ENCODE results near the gene CFAP20DC.

DNA sequence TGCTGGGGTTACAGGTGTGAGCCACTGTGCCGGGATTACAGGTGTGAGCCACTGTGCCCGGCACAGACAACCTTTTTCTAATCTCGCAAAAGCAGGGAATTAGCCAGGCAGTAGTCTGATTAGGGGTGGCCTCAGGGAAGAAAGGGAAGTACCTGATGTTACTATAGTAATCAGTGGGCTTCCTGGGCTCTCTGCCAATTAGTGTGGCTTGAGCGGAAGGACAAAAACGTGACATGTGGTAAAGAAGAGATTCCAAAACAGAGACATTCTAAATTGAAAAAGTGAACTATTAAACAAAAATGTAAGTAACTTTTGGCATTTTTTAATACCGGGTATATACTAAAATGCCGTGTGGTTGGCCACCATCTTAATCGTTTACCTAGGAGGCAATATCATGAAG lies 48.1 kb downstream of the CFAP20DC start:
- TF ChIP-seq CTCF (IDR thresholded peaks at IDR 0.05 in 4 of 5, conservative IDR thresholded peaks at IDR 0.05 in 1 of 5) (no peak), POLR2A (IDR thresholded peaks at IDR 0.05) (no peak)

Data from gastrocnemius medialis (tissue), 4 donors.